GM10248 (cell line): ENCODE measurements around the gene UBE2D2.

ENCODE experiments used
- CTCF ChIA-PET: fragments of 300-600 bp; sonication (Branson Sonifier 250); formaldehyde crosslinking; extraction: SDS; loops from one replicate; lab custom pipeline; 2021; ENCODE audit warnings: antibody characterized with exemption; lab: Yijun Ruan, JAX
- POLR2A ChIA-PET: fragments of 350-650 bp; sonication (Branson Sonifier 250); formaldehyde crosslinking; extraction: SDS; loops from one replicate; lab custom pipeline; 2020; ENCODE audit warnings: antibody characterized with exemption; lab: Yijun Ruan, JAX
- DNase-seq: peaks from one replicate; pipeline ENCODE4 v3.0.0; 2012; ENCODE audit errors: extremely low spot score
- CTCF ChIP-seq: IDR thresholded peaks from 2 replicates; pipeline ENCODE4 v1.5.1; 2012; ENCODE audit warnings: mild to moderate bottlenecking, low read depth; ENCODE audit errors: extremely low read depth, missing control alignments, control extremely low read depth

Gene UBE2D2

DNA sequence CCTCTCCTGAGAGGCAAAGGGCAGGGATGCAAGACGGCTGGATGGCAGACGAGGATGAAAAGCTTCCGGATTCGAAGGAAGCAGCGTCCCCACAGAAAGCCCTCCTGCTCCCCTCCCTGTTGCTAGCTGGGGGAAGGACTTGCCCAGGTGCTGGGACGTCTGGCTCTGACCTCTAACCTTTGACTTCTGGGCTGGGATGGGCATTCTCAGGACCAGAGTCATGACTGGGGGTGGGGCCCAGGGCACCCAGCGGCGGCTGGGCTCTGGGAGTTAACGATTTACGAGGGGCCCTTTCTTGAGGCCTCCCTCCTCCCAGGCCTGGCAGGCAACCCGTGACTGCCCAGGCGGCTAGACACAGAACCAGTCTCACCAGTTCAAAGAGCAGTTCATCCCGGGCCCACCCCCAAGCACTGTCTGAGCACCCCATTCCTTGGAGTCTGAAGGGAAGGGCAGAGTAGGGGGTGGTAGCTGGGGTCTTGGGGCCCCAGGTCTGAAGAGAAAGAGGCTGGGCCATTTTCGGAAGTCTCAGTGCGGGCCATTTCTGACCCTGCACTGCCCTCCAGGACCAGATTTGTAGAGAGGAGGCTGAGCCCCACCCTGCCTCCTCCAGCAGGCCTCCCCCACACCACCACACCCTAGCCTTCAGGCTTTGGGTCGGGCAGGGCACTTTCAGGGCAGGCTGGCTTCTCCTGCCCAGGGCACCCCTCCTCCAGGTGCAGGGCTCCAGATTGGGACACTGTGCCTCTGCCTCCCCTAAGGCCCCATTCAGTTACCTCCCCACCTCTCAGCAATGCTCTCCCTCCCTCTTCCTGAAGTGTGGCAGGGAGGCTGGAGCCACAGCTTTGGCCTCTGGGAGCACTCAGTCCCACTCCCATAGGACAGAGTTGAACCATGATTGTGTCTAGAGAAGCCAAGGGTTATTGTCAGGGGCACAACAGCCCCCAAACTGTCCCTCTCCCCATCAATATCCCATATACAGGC lies 82.0 kb downstream of the UBE2D2 start:
- ChIA-PET CTCF (interaction anchor here (1.0 to 15.5 kb wide), 6 partner anchors 7 to 122 kb away, joined by 3 to 229 read pairs (median 10); no protein-coding TSS in a partner anchor), POLR2A (no interaction called here)
- DNase-seq = no peak
- TF ChIP-seq CTCF = no peak

DNA sequence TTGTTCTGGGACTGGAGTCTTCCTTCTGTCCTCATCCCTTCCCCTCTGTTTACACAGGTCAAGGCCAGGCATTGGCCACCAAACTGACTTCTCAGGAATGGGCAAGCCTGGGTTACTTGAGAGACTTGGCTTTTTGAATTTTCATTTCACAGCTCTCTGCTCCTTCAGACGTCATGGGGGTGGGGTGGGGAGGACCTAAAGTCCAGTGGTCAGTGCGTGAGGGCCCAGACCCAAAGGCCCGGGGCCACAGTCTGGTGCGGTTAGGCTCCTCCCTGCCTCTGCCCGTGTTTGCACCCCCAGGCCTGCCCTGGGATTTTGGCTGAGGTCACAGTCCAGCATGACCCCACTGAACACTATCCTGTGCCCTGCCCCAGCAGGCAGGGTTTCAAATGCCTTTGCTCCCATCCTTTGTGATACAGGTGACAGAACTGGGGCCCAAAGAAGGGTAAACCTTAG lies 82.9 kb downstream of the UBE2D2 start:
- no peak for DNase-seq
- ChIA-PET CTCF (interaction anchor here (1.2 to 15.5 kb wide), 7 partner anchors 8 to 122 kb away, joined by 3 to 229 read pairs (median 9); no protein-coding TSS in a partner anchor), POLR2A (no interaction called here)
- no peak for TF ChIP-seq CTCF

- CTCF ChIA-PET = interaction anchor here (0.6 to 15.5 kb wide), 11 partner anchors 9 to 121 kb away, joined by 3 to 229 read pairs (median 5); no protein-coding TSS in a partner anchor
- POLR2A ChIA-PET = interaction anchor here (1.0 kb wide), 1 partner anchor 9 kb away, joined by 3 read pairs; no protein-coding TSS in a partner anchor
- no peak for TF ChIP-seq CTCF
- no peak for DNase-seq
Measured at GRCh38 chr5:139644646-139645429, 83.7 kb downstream of the UBE2D2 start.

DNA sequence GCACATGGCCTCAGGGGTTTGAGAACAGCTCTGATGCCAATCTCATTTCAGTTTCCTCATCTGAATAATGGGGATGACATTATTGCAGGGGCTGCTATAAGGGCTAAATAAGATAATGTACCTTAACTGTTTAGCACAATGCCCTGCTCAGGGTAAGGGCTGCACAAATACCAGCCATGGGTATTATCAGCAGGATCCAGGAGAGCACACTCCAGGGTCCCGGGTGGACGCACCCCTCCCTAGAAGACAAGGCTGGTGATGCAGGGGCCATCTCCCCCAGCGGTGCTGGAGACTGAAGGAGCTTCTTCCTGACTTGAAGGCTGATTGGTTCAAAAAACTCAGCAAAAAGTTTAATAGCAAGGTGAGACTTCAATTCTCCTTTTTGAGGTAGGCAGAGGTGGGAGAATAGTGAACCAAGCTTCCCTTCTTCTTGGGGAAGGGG lies 84.3 kb downstream of the UBE2D2 start:
- no peak for TF ChIP-seq CTCF
- no peak for DNase-seq
- ChIA-PET CTCF (interaction anchor here (0.6 to 15.5 kb wide), 10 partner anchors 9 to 120 kb away, joined by 3 to 229 read pairs (median 6); no protein-coding TSS in a partner anchor), POLR2A (interaction anchor here (1.0 kb wide), 1 partner anchor 10 kb away, joined by 3 read pairs; no protein-coding TSS in a partner anchor)

DNA sequence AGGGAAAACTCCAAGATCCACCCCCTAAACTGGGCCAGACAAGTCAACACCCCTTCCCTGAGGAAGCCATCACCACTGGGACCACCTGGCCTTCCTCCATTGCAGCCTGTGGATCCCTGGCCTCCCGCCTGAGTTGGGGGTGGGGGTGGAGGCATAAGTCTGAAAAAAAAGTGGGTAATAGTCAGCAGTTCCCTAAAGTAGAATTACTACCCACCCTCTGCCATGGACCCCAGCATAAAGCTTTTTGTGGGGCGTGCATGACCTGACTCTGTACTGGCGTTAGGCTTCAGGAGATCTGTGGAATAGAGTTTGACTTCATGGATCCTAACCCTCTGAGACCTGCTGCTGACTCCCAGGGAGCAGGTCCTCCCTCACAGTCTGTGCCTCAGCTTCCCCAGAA lies 85.0 kb downstream of the UBE2D2 start:
- no peak for DNase-seq

More for the DNA sequence above, 85.0 kb downstream of the UBE2D2 start:
- no peak for TF ChIP-seq CTCF
- POLR2A ChIA-PET = no interaction called here
- CTCF ChIA-PET = interaction anchor here (1.4 to 15.5 kb wide), 5 partner anchors 10 to 44 kb away, joined by 4 to 229 read pairs (median 9); no protein-coding TSS in a partner anchor
